Endothelial cell of umbilical vein (primary cell): ENCODE data around the gene LRG1. TPM values are rescaled to one million over a fixed set of nuclear protein-coding genes. Genes with fewer than 3 reads are reported as not detected.

Experiments
- BruUV-seq: library from RNA; stranded (reverse); fragments of 400-500 nt; replicated peaks from 2 replicates; lab custom pipeline; 2021; lab: Mats Ljungman, UMichigan
- CTCF ChIA-PET: fragments of 300-600, 350-600 bp; sonication (Branson Sonifier 250); formaldehyde crosslinking; loops from one replicate; lab custom pipeline; 2021; ENCODE audit warnings: antibody characterized with exemption, inconsistent platforms; lab: Charles Lee
- POLR2A ChIA-PET: fragments of 300-600, 350-600 bp; sonication (Branson Sonifier 250); formaldehyde crosslinking; loops from one replicate; lab custom pipeline; 2021; ENCODE audit warnings: antibody characterized with exemption, inconsistent platforms; lab: Charles Lee
- DNase-seq: peaks from one replicate; pipeline ENCODE4 v3.0.0-alpha.2; 2011; ENCODE audit warnings: low read depth, low spot score
- FAIRE-seq: peaks from 2 replicates; lab custom pipeline; 2011; peaks lifted over from hg19 to GRCh38; lab: Jason Lieb, UNC
- H2AFZ ChIP-seq: 2 replicates; pipeline ENCODE4 v1.6.0; 2012; ENCODE audit warnings: low read depth, low read length, control low read depth, inconsistent platforms
- H3K27ac ChIP-seq: 2 replicates; pipeline ENCODE4 v1.5.1; 2011; ENCODE audit warnings: low read depth, mild to moderate bottlenecking, control low read depth, low read length, moderate library complexity; ENCODE audit not compliant: insufficient read depth
- H3K27me3 ChIP-seq, 2 experiments: 2 replicates each; pipeline versions ENCODE4 v1.6.0 to v1.6.1; 2011; ENCODE audit warnings: low read length in 2 of 2, mixed read lengths in 1 of 2; ENCODE audit not compliant: control insufficient read depth in 2 of 2, insufficient read depth in 2 of 2
- H3K36me3 ChIP-seq, 2 experiments: 2 replicates in 1 of 2; 3 replicates in 1 of 2; pipeline ENCODE4 v1.5.1; 2011; ENCODE audit warnings: low read length in 2 of 2, mild to moderate bottlenecking in 1 of 2, moderate library complexity in 1 of 2; ENCODE audit not compliant: control insufficient read depth in 2 of 2, insufficient read depth in 2 of 2; ENCODE audit errors: extremely low read depth in 1 of 2
- H3K4me1 ChIP-seq: 3 replicates; pipeline ENCODE4 v1.5.1; 2011; ENCODE audit warnings: mild to moderate bottlenecking, low read length; ENCODE audit not compliant: control insufficient read depth, insufficient read depth; ENCODE audit errors: extremely low read depth
- H3K4me2 ChIP-seq: 2 replicates; pipeline ENCODE4 v1.6.1; 2011; ENCODE audit warnings: low read length, control low read depth, mixed read lengths; ENCODE audit not compliant: insufficient read depth
- H3K4me3 ChIP-seq, 3 experiments: fragments of 200-600 bp in 1 of 3; sonication (generic), shearing (Covaris generic) in 1 of 3; replicated peaks in 1 of 3; 2 replicates each; pipeline ENCODE4 v1.5.1; 2011 to 2016; ENCODE audit warnings: control low read depth in 3 of 3, low read length in 3 of 3, mild to moderate bottlenecking in 2 of 3, inconsistent platforms in 1 of 3, low read depth in 1 of 3, moderate library complexity in 1 of 3; ENCODE audit not compliant: insufficient read depth in 1 of 3
- H3K79me2 ChIP-seq: 2 replicates; pipeline ENCODE4 v1.6.0; 2012; ENCODE audit warnings: low read length, inconsistent platforms; ENCODE audit not compliant: control insufficient read depth, insufficient read depth
- H3K9ac ChIP-seq: replicated peaks from 2 replicates; pipeline ENCODE3; 2011; ENCODE audit warnings: low read length, control low read depth; ENCODE audit not compliant: insufficient read depth; ENCODE audit errors: extremely low read depth
- H3K9me1 ChIP-seq: replicated peaks from 3 replicates; pipeline ENCODE4 v1.6.0; 2011; ENCODE audit warnings: mild to moderate bottlenecking, low read length; ENCODE audit not compliant: control insufficient read depth, insufficient read depth; ENCODE audit errors: extremely low read depth
- H3K9me3 ChIP-seq: replicated peaks from 2 replicates; pipeline ENCODE4 v1.5.1; 2012; ENCODE audit warnings: low read length, inconsistent platforms; ENCODE audit not compliant: control insufficient read depth, insufficient read depth
- H4K20me1 ChIP-seq: replicated peaks from 2 replicates; pipeline ENCODE3; 2011; ENCODE audit warnings: mild to moderate bottlenecking, low read length; ENCODE audit not compliant: control insufficient read depth, insufficient read depth; ENCODE audit errors: extremely low read depth
- GATA2 ChIP-seq: IDR thresholded peaks from 2 replicates; pipeline ENCODE4 v1.7.0; 2011; ENCODE audit warnings: low read depth, mild to moderate bottlenecking, moderate library complexity, mixed read lengths, low read length; ENCODE audit not compliant: insufficient read length, insufficient read depth
- JUN ChIP-seq: IDR thresholded peaks from 2 replicates; pipeline ENCODE4 v1.6.1; 2011; ENCODE audit warnings: borderline replicate concordance, low read depth; ENCODE audit not compliant: insufficient read length, insufficient read depth
- MYC ChIP-seq: IDR thresholded peaks from one replicate; pipeline ENCODE4 v1.6.1; 2011; ENCODE audit warnings: mild to moderate bottlenecking, low read depth, low read length
- POLR2AphosphoS5 ChIP-seq: IDR thresholded peaks from 2 replicates; pipeline ENCODE4 v1.6.1; 2012; ENCODE audit warnings: low read depth, mild to moderate bottlenecking, control low read depth, low read length, moderate library complexity; ENCODE audit not compliant: insufficient read depth
- dilution Hi-C: fragments of 300-500 bp; cut with MboI; formaldehyde crosslinking; loops from one replicate; pipeline ENCODE4 v1.15.0; 2019; ENCODE audit warnings: low sequenced_read_pairs; ENCODE audit not compliant: extremely low pct_ligation_motif_present
- intact Hi-C: fragments of 100-400 bp; cut with micrococcal nuclease; formaldehyde crosslinking; loops from one replicate; pipeline ENCODE4 v1.10.0; 2022
- polyA plus RNA-seq, 4 experiments: library from polyadenylated mRNA; depleted of rRNA in 3 of 4; stranded (reverse) in 3 of 4; unstranded in 1 of 4; fragments of >200 nt; gene quantifications; 2 replicates each; pipeline versions ENCODE4 v1.2.1 to v1.2.3, GENCODE V29; 2011 to 2012; ENCODE audit warnings: missing spikeins in 1 of 4
- total RNA-seq: library from RNA; stranded (reverse); gene quantifications from 2 replicates; pipeline ENCODE4 v1.2.3, GENCODE V29; 2021
- TF ChIP-seq, protein P1 (sequence below), 2 donors: IDR thresholded peaks; 1 replicate in 1 of 2; 2 replicates in 1 of 2; pipeline ENCODE4 v1.5.1; 2011; ENCODE audit warnings: low read length in 2 of 2, mild to moderate bottlenecking in 2 of 2, moderate library complexity in 2 of 2, control low read depth in 1 of 2, inconsistent platforms in 1 of 2, low read depth in 1 of 2; ENCODE audit not compliant: insufficient read depth in 1 of 2; ENCODE audit errors: extremely low read depth in 1 of 2
- TF ChIP-seq, protein P2 (sequence below): IDR thresholded peaks from 2 replicates; pipeline ENCODE4 v1.6.1; 2011; ENCODE audit not compliant: insufficient read depth, insufficient read length

LRG1 gene
- total and polyA plus RNA-seq, 2 donors (not counting 3 experiments of a cell fraction or from before 2014, with no cell fraction given): 0.21 to 0.31 TPM

DNA sequence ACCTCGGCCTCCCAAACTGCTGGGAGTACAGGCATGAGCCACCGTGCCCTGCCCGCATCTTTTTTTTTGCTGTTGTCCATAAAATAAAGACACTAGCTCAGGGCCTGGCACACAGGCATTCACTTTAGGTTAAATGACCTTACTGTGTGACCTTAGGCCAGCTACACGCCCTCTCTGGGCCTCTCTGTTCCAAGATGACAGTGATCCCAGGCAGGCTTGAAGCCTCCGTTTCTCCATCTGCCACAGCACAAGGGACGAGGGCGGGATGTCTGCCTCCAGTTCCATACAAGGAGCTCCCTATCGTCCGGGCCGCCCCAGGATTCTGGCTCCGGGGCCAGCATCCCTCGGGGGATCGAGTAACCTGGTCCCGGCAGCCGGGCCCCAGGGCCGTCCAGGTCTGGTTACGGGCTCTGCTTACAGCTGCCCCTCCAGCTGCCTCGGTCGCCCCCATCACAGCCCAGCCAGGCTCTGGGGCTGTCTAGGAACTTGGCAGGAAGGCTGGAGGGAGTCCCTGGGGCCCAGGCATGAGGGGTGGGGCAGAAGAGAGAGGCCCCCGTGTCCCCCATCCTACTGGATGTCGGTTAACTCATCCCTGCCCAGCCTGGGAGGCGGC is 31.6 kb upstream of the LRG1 start:
- dilution Hi-C loops (no loop called here), intact Hi-C loops (no loop called here)
- no peak overlapping the region for H3K4me2 ChIP-seq
- H2AFZ ChIP-seq: no peak overlapping the region
- CTCF ChIA-PET: interaction anchor here (1.0 to 7.1 kb wide), 4 partner anchors 12 to 66 kb away, joined by 3 to 66 read pairs (median 31); partner anchors contain the start of gene SEMA6B
- FAIRE-seq (no peak), DNase-seq (no peak)
- no peaks in the 10 kb centered on the region for H3K27me3 ChIP-seq
- TF ChIP-seq MYC (no peak), GATA2 (no peak), JUN (no peak), POLR2AphosphoS5 (no peak)
- TF ChIP-seq, protein P1, sequence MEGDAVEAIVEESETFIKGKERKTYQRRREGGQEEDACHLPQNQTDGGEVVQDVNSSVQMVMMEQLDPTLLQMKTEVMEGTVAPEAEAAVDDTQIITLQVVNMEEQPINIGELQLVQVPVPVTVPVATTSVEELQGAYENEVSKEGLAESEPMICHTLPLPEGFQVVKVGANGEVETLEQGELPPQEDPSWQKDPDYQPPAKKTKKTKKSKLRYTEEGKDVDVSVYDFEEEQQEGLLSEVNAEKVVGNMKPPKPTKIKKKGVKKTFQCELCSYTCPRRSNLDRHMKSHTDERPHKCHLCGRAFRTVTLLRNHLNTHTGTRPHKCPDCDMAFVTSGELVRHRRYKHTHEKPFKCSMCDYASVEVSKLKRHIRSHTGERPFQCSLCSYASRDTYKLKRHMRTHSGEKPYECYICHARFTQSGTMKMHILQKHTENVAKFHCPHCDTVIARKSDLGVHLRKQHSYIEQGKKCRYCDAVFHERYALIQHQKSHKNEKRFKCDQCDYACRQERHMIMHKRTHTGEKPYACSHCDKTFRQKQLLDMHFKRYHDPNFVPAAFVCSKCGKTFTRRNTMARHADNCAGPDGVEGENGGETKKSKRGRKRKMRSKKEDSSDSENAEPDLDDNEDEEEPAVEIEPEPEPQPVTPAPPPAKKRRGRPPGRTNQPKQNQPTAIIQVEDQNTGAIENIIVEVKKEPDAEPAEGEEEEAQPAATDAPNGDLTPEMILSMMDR (IDR thresholded peaks at IDR 0.05; ENCODE audit: extremely low read depth in 1 of 2, insufficient read depth in 1 of 2, low read depth in 1 of 2, low read length in 2 of 2): no peak
- TF ChIP-seq, protein P2, sequence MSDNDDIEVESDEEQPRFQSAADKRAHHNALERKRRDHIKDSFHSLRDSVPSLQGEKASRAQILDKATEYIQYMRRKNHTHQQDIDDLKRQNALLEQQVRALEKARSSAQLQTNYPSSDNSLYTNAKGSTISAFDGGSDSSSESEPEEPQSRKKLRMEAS: no peak
- no peak overlapping the region for H3K4me3 ChIP-seq
- no peaks in the 10 kb centered on the region for H3K9me3 ChIP-seq
- POLR2A ChIA-PET: no interaction called here
- peaks cover 0 to 3% of the 10 kb centered on the region in 2 experiments for H3K36me3 ChIP-seq
- no peaks in the 10 kb centered on the region for H4K20me1 ChIP-seq
- no TSS peak for BruUV-seq
- H3K9me1 ChIP-seq: no peaks in the 10 kb centered on the region
- no peak overlapping the region for H3K9ac ChIP-seq
- H3K79me2 ChIP-seq: peaks cover under 1% of the 10 kb centered on the region
- H3K27ac ChIP-seq: no peak overlapping the region
- peaks cover 28% of the 10 kb centered on the region for H3K4me1 ChIP-seq
